HL-60 (cell line): ENCODE data around the gene MST1.

ENCODE experiments used
- CTCF ChIP-seq: IDR thresholded peaks from one replicate; pipeline ENCODE4 v1.5.1; 2011; ENCODE audit warnings: low read length, control low read depth, inconsistent platforms; ENCODE audit not compliant: insufficient read depth
- POLR2AphosphoS5 ChIP-seq: IDR thresholded peaks from 2 replicates; pipeline ENCODE4 v1.6.1; 2012; ENCODE audit warnings: low read depth
- REST ChIP-seq: IDR thresholded peaks from 2 replicates; pipeline ENCODE4 v1.6.1; 2012; ENCODE audit warnings: low read depth; ENCODE audit not compliant: insufficient replicate concordance
- SPI1 ChIP-seq: IDR thresholded peaks from 2 replicates; pipeline ENCODE4 v1.6.1; 2012; ENCODE audit warnings: low read depth, mild to moderate bottlenecking, borderline replicate concordance

GRCh38 chr3:49652218-49652902 is 36.9 kb downstream of the MST1 start:
- no peak for TF ChIP-seq SPI1
- no peak for TF ChIP-seq CTCF
- TF ChIP-seq POLR2AphosphoS5 = no peak
- no peak for TF ChIP-seq REST
